ENCODE results near the gene MOB2.

MOB2 gene

DNA sequence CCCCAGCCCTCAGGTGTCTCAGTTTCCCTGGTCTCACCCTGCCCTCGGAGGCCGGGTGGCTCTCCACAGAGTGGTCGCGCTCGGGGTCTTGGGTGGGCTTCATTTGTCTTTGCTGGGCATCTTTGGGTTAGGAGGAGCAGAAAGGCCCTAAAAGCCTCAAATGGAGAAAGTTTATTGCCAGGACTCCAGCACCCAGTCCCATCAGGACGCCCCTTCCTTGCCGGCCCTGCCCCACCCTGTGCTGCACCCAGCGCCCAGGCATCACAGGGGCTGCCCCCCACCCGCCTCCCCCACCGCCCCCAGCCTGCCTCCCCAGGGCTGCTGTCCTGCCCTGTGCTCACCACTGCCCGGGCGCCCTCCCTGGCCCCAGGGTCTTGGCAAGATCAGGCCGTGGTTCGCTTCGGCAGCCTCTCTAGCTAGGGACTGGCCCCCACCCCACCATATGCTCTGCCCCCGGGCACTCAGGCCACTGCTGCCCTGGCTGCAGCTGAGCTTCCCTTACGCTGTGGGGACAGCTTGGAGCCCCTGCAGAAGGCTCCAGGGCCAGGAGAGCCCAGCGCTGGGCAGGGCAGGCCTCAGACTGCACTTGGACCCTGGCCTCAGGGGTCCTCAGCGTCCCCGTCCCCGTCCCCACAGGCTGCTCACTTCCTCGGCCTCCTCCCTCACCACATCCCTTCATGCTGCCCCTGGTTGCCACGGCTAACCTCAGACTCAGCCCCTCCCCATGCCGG lies 31.4 kb downstream of the MOB2 start:
- TF ChIP-seq, protein P1, sequence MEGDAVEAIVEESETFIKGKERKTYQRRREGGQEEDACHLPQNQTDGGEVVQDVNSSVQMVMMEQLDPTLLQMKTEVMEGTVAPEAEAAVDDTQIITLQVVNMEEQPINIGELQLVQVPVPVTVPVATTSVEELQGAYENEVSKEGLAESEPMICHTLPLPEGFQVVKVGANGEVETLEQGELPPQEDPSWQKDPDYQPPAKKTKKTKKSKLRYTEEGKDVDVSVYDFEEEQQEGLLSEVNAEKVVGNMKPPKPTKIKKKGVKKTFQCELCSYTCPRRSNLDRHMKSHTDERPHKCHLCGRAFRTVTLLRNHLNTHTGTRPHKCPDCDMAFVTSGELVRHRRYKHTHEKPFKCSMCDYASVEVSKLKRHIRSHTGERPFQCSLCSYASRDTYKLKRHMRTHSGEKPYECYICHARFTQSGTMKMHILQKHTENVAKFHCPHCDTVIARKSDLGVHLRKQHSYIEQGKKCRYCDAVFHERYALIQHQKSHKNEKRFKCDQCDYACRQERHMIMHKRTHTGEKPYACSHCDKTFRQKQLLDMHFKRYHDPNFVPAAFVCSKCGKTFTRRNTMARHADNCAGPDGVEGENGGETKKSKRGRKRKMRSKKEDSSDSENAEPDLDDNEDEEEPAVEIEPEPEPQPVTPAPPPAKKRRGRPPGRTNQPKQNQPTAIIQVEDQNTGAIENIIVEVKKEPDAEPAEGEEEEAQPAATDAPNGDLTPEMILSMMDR (IDR thresholded peaks at IDR 0.05; ENCODE audit: low read depth, low read length, missing control alignments) = no peak
- in situ Hi-C loops (cut with HindIII; ENCODE audit: low pct_ligation_motif_present, low sequenced_read_pairs) = no loop called here
- H3K27me3 ChIP-seq (replicated peaks) = no peaks in the 10 kb centered on the region
- H3K4me3 ChIP-seq (ENCODE audit: low read depth, low read length) = no peak overlapping the region
- no peak overlapping the region for H3K27ac ChIP-seq
- no peak for DNase-seq
- H3K36me3 ChIP-seq (replicated peaks) = no peaks in the 10 kb centered on the region

- H3K4me3 ChIP-seq (ENCODE audit: low read depth, low read length) = no peak overlapping the region
- H3K36me3 ChIP-seq (replicated peaks) = no peaks in the 10 kb centered on the region
- no peaks in the 10 kb centered on the region for H3K27me3 ChIP-seq (replicated peaks)
- TF ChIP-seq, protein P1 (IDR thresholded peaks at IDR 0.05; ENCODE audit: low read depth, low read length, missing control alignments) = no peak
- H3K27ac ChIP-seq = no peak overlapping the region
- in situ Hi-C loops (cut with HindIII; ENCODE audit: low pct_ligation_motif_present, low sequenced_read_pairs) = no loop called here
- DNase-seq = no peak
Observed at GRCh38 chr11:1454576-1454975, 32.0 kb downstream of the MOB2 start.

DNA sequence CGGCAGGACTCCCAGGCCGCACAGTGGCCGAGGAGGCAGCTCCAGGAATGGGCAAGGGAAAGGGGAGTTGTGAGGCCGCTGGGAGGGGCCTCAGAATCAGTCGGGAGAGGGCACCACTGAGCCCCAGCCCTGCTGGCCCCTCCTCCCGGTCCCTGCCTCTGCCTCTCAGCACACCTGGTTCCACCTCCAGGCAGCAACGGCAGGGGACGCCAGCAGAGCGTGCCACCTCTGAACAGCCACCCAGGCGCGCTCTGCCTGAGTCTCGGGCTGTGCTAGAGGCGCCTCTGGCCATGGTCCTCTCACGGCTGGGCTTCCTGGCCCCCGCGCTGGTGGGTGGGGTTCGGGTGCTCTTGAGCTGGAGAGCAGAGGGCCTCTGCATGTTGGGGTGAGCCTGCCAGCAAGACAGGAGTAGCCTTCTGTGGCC lies 33.0 kb downstream of the MOB2 start:
- Histone ChIP-seq H3K36me3 (replicated peaks) (no peaks in the 10 kb centered on the region), H3K27ac (no peak overlapping the region), H3K4me3 (ENCODE audit: low read depth, low read length) (no peak overlapping the region), H3K27me3 (replicated peaks) (no peaks in the 10 kb centered on the region)
- TF ChIP-seq, protein P1 (IDR thresholded peaks at IDR 0.05; ENCODE audit: low read depth, low read length, missing control alignments) = peak; percentile 32
- DNase-seq = no peak
- in situ Hi-C loops (cut with HindIII; ENCODE audit: low pct_ligation_motif_present, low sequenced_read_pairs) = no loop called here

DNA sequence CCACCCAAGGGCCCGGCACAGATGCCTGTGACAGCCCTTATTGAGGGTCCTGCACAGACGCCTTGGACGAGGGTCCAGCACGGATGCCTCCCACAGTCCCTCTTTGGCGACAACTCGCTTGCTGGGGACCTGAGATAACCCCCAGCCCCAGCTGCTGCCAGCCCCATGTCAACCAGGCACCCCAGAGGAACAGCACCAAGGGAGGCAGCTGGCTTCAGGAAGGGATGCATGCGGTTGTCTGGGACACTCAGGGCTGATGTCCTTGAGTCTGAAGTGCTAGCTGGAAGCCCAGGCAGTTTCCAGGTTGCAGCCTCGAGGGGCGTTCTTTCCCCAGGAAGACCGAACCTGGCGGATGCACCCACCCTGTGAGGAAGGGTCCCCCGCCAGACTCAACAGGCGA lies 33.8 kb downstream of the MOB2 start:
- in situ Hi-C loops (cut with HindIII; ENCODE audit: low pct_ligation_motif_present, low sequenced_read_pairs) = no loop called here
- Histone ChIP-seq H3K27ac (no peak overlapping the region), H3K27me3 (replicated peaks) (no peaks in the 10 kb centered on the region), H3K36me3 (replicated peaks) (no peaks in the 10 kb centered on the region), H3K4me3 (ENCODE audit: low read depth, low read length) (no peak overlapping the region)
- DNase-seq = no peak
- TF ChIP-seq, protein P1 (IDR thresholded peaks at IDR 0.05; ENCODE audit: low read depth, low read length, missing control alignments) = no peak

GRCh38 chr11:1451781-1452470 lies 34.7 kb downstream of the MOB2 start:
- in situ Hi-C loops (cut with HindIII; ENCODE audit: low pct_ligation_motif_present, low sequenced_read_pairs) = no loop called here

More at GRCh38 chr11:1451781-1452470, 34.7 kb downstream of the MOB2 start:
- H3K27me3 ChIP-seq (replicated peaks) = no peaks in the 10 kb centered on the region
- TF ChIP-seq, protein P1 (IDR thresholded peaks at IDR 0.05; ENCODE audit: low read depth, low read length, missing control alignments) = no peak
- no peak overlapping the region for H3K4me3 ChIP-seq (ENCODE audit: low read depth, low read length)
- no peaks in the 10 kb centered on the region for H3K36me3 ChIP-seq (replicated peaks)
- H3K27ac ChIP-seq = no peak overlapping the region
- DNase-seq = no peak
